GM21786 (cell line): ENCODE data around the gene USH2A.
A peak's percentile ranks its signal among the peaks of the same experiment; 100 is the strongest.
"Not testable (repeated sequence)": the region's sequence is repeated elsewhere in the genome, so short reads cannot be mapped to it uniquely, and the experiment has no call there.

ENCODE experiments used
- ATAC-seq: cut with Tn5 transposase; IDR thresholded peaks from one replicate; pipeline ENCODE4 v1.9.1; 2021; ENCODE audit not compliant: unreplicated experiment

Gene USH2A

DNA sequence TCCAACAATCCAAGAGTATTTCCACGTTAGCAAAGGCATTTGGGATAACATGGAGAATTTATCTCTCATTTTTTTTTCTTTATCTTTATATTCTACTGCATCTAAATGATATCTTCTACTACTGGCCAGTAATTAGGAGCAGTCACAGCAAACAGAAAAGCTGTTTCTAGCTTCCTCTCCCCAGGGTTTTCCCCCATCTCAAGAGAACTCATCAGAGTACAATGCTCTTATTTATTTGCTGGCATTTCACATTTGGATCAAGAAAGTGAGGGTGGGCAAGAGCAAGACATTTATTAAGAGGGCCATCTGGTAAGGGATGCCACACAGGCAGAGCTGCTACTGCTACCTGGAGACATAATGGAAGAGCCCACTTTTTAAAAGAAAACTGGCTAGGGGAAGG, 368.2 kb downstream of the USH2A start:
- ATAC-seq = no peak

- no peak for ATAC-seq
These were observed 368.6 kb downstream of the USH2A start for GRCh38 chr1:216054600-216054999.

GRCh38 chr1:216051071-216051470, 372.2 kb downstream of the USH2A start:
- ATAC-seq = no peak

DNA sequence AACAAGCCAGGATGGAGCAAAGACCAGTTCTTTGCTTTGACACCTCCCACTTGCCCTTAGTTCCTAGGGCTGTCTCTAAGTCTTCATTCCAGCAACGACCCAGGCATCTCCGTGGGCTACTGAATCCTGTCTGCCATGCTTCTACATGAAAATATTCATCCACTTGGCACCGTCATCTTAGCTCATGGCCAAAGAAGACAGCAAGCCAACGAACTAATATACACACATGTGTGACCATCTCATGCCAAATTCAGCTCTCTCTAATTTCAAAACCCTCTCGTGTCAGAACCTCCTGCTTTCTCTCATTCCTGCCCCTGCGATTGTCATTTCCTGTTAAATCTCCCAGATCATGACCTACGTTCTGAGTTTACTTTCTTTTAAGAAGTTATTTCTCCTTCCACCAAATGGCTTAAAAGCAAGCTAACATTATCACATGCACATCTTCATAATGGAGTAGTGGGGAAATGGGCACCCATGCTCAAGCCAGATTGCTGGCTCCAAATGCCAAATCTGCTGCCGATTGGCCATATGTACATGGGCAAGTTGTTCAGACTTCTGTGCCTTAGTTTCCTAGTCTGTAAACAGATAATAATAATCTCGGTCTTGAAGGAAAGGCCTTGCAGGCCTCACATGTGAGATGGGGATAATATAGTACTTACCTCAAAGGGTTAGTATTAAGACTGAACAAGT, 373.4 kb downstream of the USH2A start:
- ATAC-seq = no peak

DNA sequence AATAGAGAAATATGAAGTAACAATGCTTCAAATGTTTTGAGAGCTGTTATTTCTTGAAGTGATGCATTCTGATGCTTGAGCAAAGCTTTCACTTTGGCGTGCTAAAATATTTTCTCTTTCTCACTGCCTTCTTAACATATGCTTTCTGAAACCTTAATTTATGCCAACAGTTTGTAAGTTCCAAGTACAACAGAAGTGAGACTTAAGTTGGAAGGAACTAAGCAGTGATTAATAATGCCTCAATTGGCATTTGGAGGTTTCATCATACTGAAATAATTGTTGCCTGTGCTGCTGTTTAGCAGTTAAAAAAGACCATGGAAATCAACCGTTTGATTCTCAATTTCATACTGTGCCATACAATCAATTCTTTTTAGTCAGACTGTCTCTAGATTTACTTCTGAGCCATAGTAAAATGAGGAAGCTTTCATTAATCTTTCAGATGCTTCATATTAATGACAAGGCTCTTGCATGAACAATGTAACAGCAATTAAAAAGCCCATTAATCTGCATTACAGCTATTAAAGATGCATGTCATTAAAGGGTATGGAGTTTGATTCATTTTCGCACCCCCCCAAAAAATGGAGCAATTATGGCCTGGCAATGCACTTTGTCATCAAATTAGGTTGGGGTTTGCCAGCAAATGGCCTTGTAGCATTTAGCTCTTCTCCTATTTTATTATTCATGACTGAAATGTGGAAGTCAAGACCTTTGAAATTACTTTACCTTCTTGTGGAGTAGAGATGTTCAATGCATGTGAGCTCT, 375.3 kb downstream of the USH2A start:
- ATAC-seq = no peak

DNA sequence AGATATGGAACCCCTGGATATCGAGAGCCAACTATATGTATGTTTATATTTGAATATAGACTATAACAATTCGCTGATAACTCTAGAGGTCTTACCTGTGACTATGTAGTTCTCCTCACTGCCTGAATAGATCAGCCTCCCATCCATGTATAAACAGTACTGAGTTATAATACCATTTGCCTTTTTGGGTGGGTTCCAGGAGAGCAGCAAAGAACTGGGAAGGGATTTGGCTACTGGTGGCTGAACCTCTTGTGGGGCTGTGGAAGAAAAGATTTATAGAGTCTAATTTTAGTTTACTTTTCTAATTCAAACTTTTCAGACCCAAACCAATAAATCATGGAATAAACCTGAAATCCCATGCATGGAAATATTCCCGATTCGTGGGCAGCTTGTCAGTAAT, 376.9 kb downstream of the USH2A start:
- ATAC-seq = no peak

GRCh38 chr1:216045400-216045799, 377.8 kb downstream of the USH2A start:
- ATAC-seq = no peak

DNA sequence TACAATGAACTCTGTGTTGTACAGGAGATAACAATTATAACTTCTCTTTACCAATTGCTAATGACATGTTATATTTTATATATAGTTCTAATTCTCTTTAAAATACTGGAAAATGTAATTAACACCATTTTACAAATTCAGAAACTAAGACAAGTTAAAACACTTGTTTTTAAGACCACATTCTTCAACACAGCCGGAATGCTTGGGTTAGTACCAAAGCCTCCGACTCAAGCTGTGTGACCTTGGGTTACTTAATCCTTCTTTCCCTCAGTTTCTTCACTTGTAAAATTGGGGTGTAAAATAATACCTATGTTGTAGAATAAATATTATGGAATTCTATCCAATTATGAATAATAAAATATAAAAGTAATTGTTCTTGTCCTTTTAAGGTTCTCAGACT, 378.7 kb downstream of the USH2A start:
- ATAC-seq = no peak

GRCh38 chr1:216034506-216034905, 388.7 kb downstream of the USH2A start:
- no peak for ATAC-seq

DNA sequence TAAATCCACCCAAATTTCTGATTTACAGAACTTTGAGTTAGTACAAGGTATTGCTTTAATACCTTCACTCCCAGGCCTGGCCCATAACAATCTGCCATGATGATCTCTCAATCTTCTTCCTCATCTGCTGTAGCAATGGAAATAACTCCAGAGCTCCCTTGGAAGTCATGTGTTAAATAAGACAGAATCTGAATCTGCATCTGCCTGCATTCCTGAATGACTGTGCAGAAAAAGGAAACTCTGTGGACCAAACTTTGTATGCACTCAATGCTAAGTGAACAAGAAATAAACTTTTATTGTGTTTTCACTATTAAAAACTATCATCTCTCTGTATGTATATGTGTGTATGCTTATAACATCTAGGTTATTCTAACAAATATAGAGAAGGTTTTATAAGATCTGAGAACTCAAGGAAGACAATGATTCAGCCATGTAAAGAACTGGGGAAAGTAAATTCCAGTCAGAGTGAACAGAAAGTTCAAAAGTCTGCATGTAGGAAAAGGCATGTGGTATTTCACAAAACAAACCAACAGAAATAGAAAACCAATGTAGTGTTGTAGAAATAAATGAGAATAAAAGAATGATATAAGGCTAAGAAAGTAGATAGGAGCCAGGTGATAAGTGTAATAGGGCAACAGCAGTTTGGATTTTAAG, 390.2 kb downstream of the USH2A start:
- ATAC-seq = no peak

DNA sequence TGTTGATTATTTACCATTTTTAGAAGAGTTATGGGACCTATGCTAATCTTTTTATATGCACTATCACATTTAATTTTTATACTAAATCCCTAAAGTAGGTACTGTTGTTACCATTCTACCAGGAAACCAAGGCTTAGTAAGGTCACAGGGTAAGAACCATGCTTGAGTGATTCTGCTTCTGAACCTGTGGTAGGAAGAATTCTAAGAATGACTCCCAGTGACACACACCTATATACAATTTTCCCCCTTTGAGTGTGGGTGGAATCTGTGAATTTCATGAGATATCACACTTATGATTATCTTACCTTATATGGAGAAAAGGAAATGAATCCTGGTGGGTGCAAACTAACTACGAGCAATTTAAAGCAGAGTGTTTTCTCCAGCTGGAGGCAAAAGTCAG, 391.0 kb downstream of the USH2A start:
- ATAC-seq = no peak

- ATAC-seq = no peak
These were observed 394.6 kb downstream of the USH2A start for GRCh38 chr1:216028631-216029030.

GRCh38 chr1:216024546-216024945, 398.7 kb downstream of the USH2A start:
- no peak for ATAC-seq

- no peak for ATAC-seq
These were observed 402.4 kb downstream of the USH2A start for GRCh38 chr1:216020743-216021345.

DNA sequence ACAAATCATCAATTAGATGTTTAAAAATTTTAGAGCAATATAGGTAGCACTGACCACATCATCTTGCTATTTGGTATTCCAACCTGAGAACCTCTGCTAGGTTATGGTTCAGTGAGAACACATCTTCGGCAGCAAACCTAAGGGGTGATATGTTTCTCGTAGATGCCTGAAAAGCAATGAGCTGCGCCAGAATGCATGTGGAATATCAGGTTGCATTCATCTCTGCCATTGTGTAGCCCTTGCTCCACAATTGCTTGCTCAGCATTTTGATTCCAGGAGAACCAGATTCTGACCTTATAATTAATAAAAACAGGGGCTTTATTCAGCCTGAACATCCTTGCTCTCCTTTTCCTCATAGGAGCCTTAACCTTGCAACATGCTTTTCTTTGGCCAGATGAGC, 408.1 kb downstream of the USH2A start:
- ATAC-seq = no peak

DNA sequence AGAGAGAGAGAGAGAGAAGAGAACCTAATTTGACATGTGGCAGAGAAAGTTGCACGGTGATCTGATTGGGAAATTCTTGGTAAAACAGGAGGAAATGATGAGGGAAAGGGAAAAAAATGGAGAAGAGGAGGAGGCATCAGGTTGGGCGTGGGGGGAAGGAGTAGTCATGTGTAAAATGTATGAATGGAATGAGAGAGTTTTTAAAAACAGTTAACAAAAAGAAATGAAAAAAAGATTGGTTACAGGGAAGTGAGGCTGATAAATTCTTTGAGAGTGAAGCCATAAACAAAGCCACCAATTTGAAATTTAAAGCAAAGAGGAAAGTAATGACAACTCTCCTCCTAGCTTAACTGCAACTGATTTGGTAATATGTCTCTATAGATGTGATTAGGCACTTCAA, 409.2 kb downstream of the USH2A start:
- ATAC-seq = no peak

GRCh38 chr1:216009456-216009855, 413.8 kb downstream of the USH2A start:
- not testable (repeated sequence) for ATAC-seq

DNA sequence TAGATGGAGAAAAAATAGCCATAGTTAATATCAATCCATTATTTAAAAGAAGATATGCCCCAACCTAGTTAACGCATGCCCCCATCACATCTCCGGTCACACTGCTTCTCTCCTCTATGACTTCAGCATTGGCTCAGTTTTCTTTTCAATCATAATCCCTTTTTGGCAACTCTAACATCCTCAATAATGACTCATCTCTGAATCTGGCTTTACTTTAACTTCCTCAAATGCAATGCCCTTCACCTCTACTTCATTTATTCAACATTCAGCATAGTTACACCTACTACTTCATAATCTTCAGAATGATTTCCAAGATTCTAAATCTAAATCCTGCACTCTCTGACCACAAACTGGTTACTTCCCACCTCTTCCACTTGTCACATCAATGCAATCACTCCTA, 417.3 kb downstream of the USH2A start:
- peak; percentile 94 for ATAC-seq

GRCh38 chr1:215992620-215993019, 430.6 kb downstream of the USH2A start:
- ATAC-seq = peak; percentile 60

- no peak for ATAC-seq
These were observed 436.0 kb downstream of the USH2A start for GRCh38 chr1:215987092-215987875.

DNA sequence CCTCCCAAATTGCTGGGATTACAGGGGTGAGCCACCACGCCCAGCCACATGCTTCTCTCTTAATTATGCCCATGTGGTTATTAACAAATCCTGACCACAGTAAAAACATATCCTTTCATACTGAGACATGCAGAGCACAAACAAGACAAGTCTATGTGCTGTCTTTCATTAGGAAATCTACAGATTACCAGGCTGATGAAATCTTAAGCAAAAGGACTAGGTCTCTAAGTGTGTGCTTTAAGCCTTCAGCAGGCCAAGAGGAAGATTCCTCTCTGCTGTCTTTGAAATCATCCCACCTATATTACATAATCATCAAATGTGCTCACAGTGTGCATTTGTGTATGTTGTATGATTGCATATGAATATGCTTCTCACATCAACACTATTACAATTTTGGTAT, 436.8 kb downstream of the USH2A start:
- ATAC-seq = no peak
